ENCODE measurements around the gene MAST1. TPM values are rescaled to one million over a fixed set of nuclear protein-coding genes. Genes with fewer than 3 reads are reported as not detected.
"Not testable (repeated sequence)": the region's sequence is repeated elsewhere in the genome, so short reads cannot be mapped to it uniquely, and the experiment has no call there.

Gene MAST1
- total and polyA plus RNA-seq, 4 experiments from 2014 or later, result 0.48 TPM; not detected in 3

GRCh38 chr19:12913851-12914690 is 75.8 kb downstream of the MAST1 start:
- intact Hi-C loops (cut with micrococcal nuclease), result no loop called here
- H3K27ac Mint-ChIP-seq, result peak overlapping the region; percentile 82 to 98 (median 91)

GRCh38 chr19:12915860-12916259 is 77.5 kb downstream of the MAST1 start:
- ChIA-PET POLR2A (ENCODE audit: partially characterized antibody) (interaction anchor here (0.6 to 3.9 kb wide), 5 partner anchors 18 to 1956 kb away, joined by 3 to 26 read pairs (median 4); partner anchors contain the start of genes FARSA, GADD45GIP1 and GCDH), CTCF (ENCODE audit: partially characterized antibody) (interaction anchor here (1.2 to 4.8 kb wide), 4 partner anchors 17 to 158 kb away, joined by 3 to 29 read pairs (median 7); partner anchors contain the start of genes FARSA and GCDH)
- H3K36me3 ChIP-seq (ENCODE audit: insufficient read depth, low read length); H3K4me3 ChIP-seq (ENCODE audit: low read length in 2 of 2); H3K9me3 Mint-ChIP-seq; H3K4me3 Mint-ChIP-seq; H3K27me3 Mint-ChIP-seq; H3K27me3 ChIP-seq (ENCODE audit: insufficient read depth, low read length); H3K27ac ChIP-seq (ENCODE audit: low read depth, low read length); DNase-seq; H3K9me3 ChIP-seq (ENCODE audit: control insufficient read depth in 1 of 2, low read length in 2 of 2); H3K36me3 Mint-ChIP-seq: not testable (repeated sequence)
- Mint-ChIP-seq H3K27ac (peak overlapping the region in 2 of 7 donors; percentile 52 to 80), H3K4me1 (peaks cover 13 to 42% (median 27%) of the 10 kb centered on the region in 4 donors)
- intact Hi-C loops (cut with micrococcal nuclease), result loop anchor here (5.0 kb wide), 1 partner anchor 34 kb away; the partner anchor contains the start of gene DNASE2
- peaks cover 31% of the 10 kb centered on the region for H3K4me1 ChIP-seq (ENCODE audit: insufficient read depth, low read length)

More at GRCh38 chr19:12913851-12914690, 75.8 kb downstream of the MAST1 start:
- peaks cover 28% of the 10 kb centered on the region for H3K4me1 ChIP-seq (ENCODE audit: insufficient read depth, low read length)
- peaks cover 0 to 5% (median 0%) of the 10 kb centered on the region in 8 donors for H3K9me3 Mint-ChIP-seq
- CTCF ChIA-PET (ENCODE audit: partially characterized antibody), result interaction anchor here (0.6 to 4.8 kb wide), 8 partner anchors 10 to 156 kb away, joined by 3 to 29 read pairs (median 6); partner anchors contain the start of gene GCDH
- H3K9me3 ChIP-seq (ENCODE audit: control insufficient read depth in 1 of 2, low read length in 2 of 2), result no peaks in the 10 kb centered on the region
- H3K27me3 Mint-ChIP-seq, result no peaks in the 10 kb centered on the region
- peaks cover 0 to under 1% of the 10 kb centered on the region in 2 donors for H3K36me3 Mint-ChIP-seq
- peak overlapping the region; percentile 4 to 30 for H3K4me3 ChIP-seq (ENCODE audit: low read length in 2 of 2)
- peak overlapping the region; percentile 40 for H3K27ac ChIP-seq (ENCODE audit: low read depth, low read length)
- H3K4me1 Mint-ChIP-seq, result peaks cover 10 to 38% (median 21%) of the 10 kb centered on the region in 4 donors
- peak overlapping the region in 7 of 8 donors; percentile 64 to 82 (median 77) for H3K4me3 Mint-ChIP-seq
- H3K36me3 ChIP-seq (ENCODE audit: insufficient read depth, low read length), result no peaks in the 10 kb centered on the region
- POLR2A ChIA-PET (ENCODE audit: partially characterized antibody), result interaction anchor here (0.6 to 3.9 kb wide), 17 partner anchors 9 to 1869 kb away, joined by 3 to 49 read pairs (median 3); partner anchors contain the start of genes CALR, FARSA, GADD45GIP1 and GCDH
- peak; percentile 55 to 78 (median 58) for DNase-seq
- H3K27me3 ChIP-seq (ENCODE audit: insufficient read depth, low read length), result no peaks in the 10 kb centered on the region

- H3K4me3 Mint-ChIP-seq, result peak overlapping the region in 3 of 8 donors; percentile 33 to 70 (median 59)
- ChIA-PET CTCF (ENCODE audit: partially characterized antibody) (no interaction called here), POLR2A (ENCODE audit: partially characterized antibody) (no interaction called here)
- DNase-seq, result no peak
- intact Hi-C loops (cut with micrococcal nuclease), result loop anchor here (5.0 kb wide), 1 partner anchor 36 kb away; the partner anchor contains the start of gene DNASE2
- Histone ChIP-seq H3K9me3 (ENCODE audit: control insufficient read depth in 1 of 2, low read length in 2 of 2) (no peaks in the 10 kb centered on the region), H3K4me3 (ENCODE audit: low read length in 2 of 2) (no peak overlapping the region), H3K27ac (ENCODE audit: low read depth, low read length) (no peak overlapping the region), H3K36me3 (ENCODE audit: insufficient read depth, low read length) (peaks cover 10% of the 10 kb centered on the region), H3K4me1 (ENCODE audit: insufficient read depth, low read length) (peaks cover 28% of the 10 kb centered on the region), H3K27me3 (ENCODE audit: insufficient read depth, low read length) (no peaks in the 10 kb centered on the region)
- no peaks in the 10 kb centered on the region for H3K27me3 Mint-ChIP-seq
- peak overlapping the region in 3 of 7 donors; percentile 69 to 93 (median 70) for H3K27ac Mint-ChIP-seq
- H3K4me1 Mint-ChIP-seq, result peaks cover 13 to 40% (median 25%) of the 10 kb centered on the region in 4 donors
- H3K36me3 Mint-ChIP-seq, result peaks cover 6 to 16% of the 10 kb centered on the region in 2 donors
- H3K9me3 Mint-ChIP-seq, result peaks cover 0 to 5% (median 0%) of the 10 kb centered on the region in 8 donors
Measured at GRCh38 chr19:12918253-12918652, 79.9 kb downstream of the MAST1 start.

GRCh38 chr19:12921047-12921446 is 82.7 kb downstream of the MAST1 start:
- peak overlapping the region in 5 of 7 donors; percentile 22 to 93 (median 80) for H3K27ac Mint-ChIP-seq
- intact Hi-C loops (cut with micrococcal nuclease), result no loop called here
- H3K9me3 Mint-ChIP-seq, result peaks cover 0 to 5% (median 0%) of the 10 kb centered on the region in 8 donors
- Histone ChIP-seq H3K4me1 (ENCODE audit: insufficient read depth, low read length) (peaks cover 10% of the 10 kb centered on the region), H3K9me3 (ENCODE audit: control insufficient read depth in 1 of 2, low read length in 2 of 2) (no peaks in the 10 kb centered on the region), H3K27ac (ENCODE audit: low read depth, low read length) (no peak overlapping the region), H3K36me3 (ENCODE audit: insufficient read depth, low read length) (peaks cover 26% of the 10 kb centered on the region), H3K27me3 (ENCODE audit: insufficient read depth, low read length) (no peaks in the 10 kb centered on the region), H3K4me3 (ENCODE audit: low read length in 2 of 2) (no peak overlapping the region)
- DNase-seq, result no peak
- ChIA-PET CTCF (ENCODE audit: partially characterized antibody) (interaction anchor here (2.0 kb wide), 1 partner anchor 36 kb away, joined by 9 read pairs; no protein-coding TSS in a partner anchor), POLR2A (ENCODE audit: partially characterized antibody) (interaction anchor here (0.6 to 3.4 kb wide), 4 partner anchors 12 to 225 kb away, joined by 3 to 23 read pairs (median 3); partner anchors contain the start of gene FARSA)
- peaks cover 16 to 35% of the 10 kb centered on the region in 2 donors for H3K36me3 Mint-ChIP-seq
- peaks cover 4 to 18% (median 10%) of the 10 kb centered on the region in 4 donors for H3K4me1 Mint-ChIP-seq
- no peaks in the 10 kb centered on the region for H3K27me3 Mint-ChIP-seq
- peak overlapping the region in 1 of 8 donors; percentile 34 for H3K4me3 Mint-ChIP-seq

- peaks cover 10% of the 10 kb centered on the region for H3K4me1 ChIP-seq (ENCODE audit: insufficient read depth, low read length)
- no peaks in the 10 kb centered on the region for H3K27me3 ChIP-seq (ENCODE audit: insufficient read depth, low read length)
- peak overlapping the region in 1 of 8 donors; percentile 22 for H3K4me3 Mint-ChIP-seq
- peaks cover 23 to 46% of the 10 kb centered on the region in 2 donors for H3K36me3 Mint-ChIP-seq
- H3K27ac Mint-ChIP-seq, result peak overlapping the region in 3 of 7 donors; percentile 20 to 70 (median 46)
- intact Hi-C loops (cut with micrococcal nuclease), result no loop called here
- H3K36me3 ChIP-seq (ENCODE audit: insufficient read depth, low read length), result peaks cover 38% of the 10 kb centered on the region
- H3K4me3 ChIP-seq (ENCODE audit: low read length in 2 of 2), result no peak overlapping the region
- DNase-seq, result no peak
- peaks cover 4 to 13% (median 9%) of the 10 kb centered on the region in 4 donors for H3K4me1 Mint-ChIP-seq
- no peak overlapping the region for H3K27ac ChIP-seq (ENCODE audit: low read depth, low read length)
- H3K9me3 Mint-ChIP-seq, result peaks cover 0 to 5% (median 0%) of the 10 kb centered on the region in 8 donors
- no peaks in the 10 kb centered on the region for H3K9me3 ChIP-seq (ENCODE audit: control insufficient read depth in 1 of 2, low read length in 2 of 2)
- POLR2A ChIA-PET (ENCODE audit: partially characterized antibody), result interaction anchor here (1.0 kb wide), 1 partner anchor 9 kb away, joined by 3 read pairs; no protein-coding TSS in a partner anchor
- CTCF ChIA-PET (ENCODE audit: partially characterized antibody), result no interaction called here
- no peaks in the 10 kb centered on the region for H3K27me3 Mint-ChIP-seq
Measured at GRCh38 chr19:12922959-12923358, 84.6 kb downstream of the MAST1 start.

Small RNA genes within 50 kb of the gene (microRNA-seq; reads per million reads assigned to microRNA genes)
- gene MIR5695 (ENCODE audit: borderline microRNAs expressed, borderline number of aligned reads, borderline replicate concordance), result not detected
- not detected for gene MIR6794 (ENCODE audit: borderline microRNAs expressed, borderline number of aligned reads, borderline replicate concordance)

Other genes with a start within 250 kb of the MAST1 start
- 10 to 100 TPM; 10.6 to 11.8 TPM for gene ZNF490, start 227.7 kb upstream of the MAST1 start, total RNA-seq
- gene ZNF490, start 227.7 kb upstream of the MAST1 start, polyA plus RNA-seq, result 1 to 10 TPM; 2.2 to 4.3 TPM
- gene ZNF791, start 227.6 kb upstream of the MAST1 start, total RNA-seq, result 10 to 100 TPM; 46.0 to 46.3 TPM
- 10 to 100 TPM; 11.5 to 17.2 TPM for gene ZNF791, start 227.6 kb upstream of the MAST1 start, polyA plus RNA-seq
- gene MAN2B1, start 171.8 kb upstream of the MAST1 start, total RNA-seq, result 100 to 1,000 TPM; 137 to 141 TPM
- 10 to 100 TPM; 45.0 to 76.4 TPM for gene MAN2B1, start 171.8 kb upstream of the MAST1 start, polyA plus RNA-seq
- 10 to 100 TPM; 18.3 to 19.3 TPM for gene WDR83, start 171.7 kb upstream of the MAST1 start, total RNA-seq
- 10 to 100 TPM in 1 of 2 donors, 1 to 10 TPM in 1; 9.8 to 15.7 TPM for gene WDR83, start 171.7 kb upstream of the MAST1 start, polyA plus RNA-seq
- 100 to 1,000 TPM; 195 to 197 TPM for gene DHPS, start 156.6 kb upstream of the MAST1 start, total RNA-seq
- 10 to 100 TPM; 77.3 to 91.7 TPM for gene DHPS, start 156.6 kb upstream of the MAST1 start, polyA plus RNA-seq
- not detected for gene GNG14, start 150.5 kb upstream of the MAST1 start, total RNA-seq
- gene GNG14, start 150.5 kb upstream of the MAST1 start, polyA plus RNA-seq, result not detected
- gene FBXW9, start 141.9 kb upstream of the MAST1 start, total RNA-seq, result 1 to 10 TPM; 4.5 to 4.9 TPM
- gene FBXW9, start 141.9 kb upstream of the MAST1 start, polyA plus RNA-seq, result 1 to 10 TPM; 4.9 to 8.1 TPM
- 10 to 100 TPM; 66.0 to 67.2 TPM for gene TNPO2, start 114.6 kb upstream of the MAST1 start, total RNA-seq
- 1 to 10 TPM in 1 of 2 donors, under 1 TPM in 1; 0.60 to 1.8 TPM for gene TNPO2, start 114.6 kb upstream of the MAST1 start, polyA plus RNA-seq
- gene TRIR, start 103.8 kb upstream of the MAST1 start, total RNA-seq, result 100 to 1,000 TPM; 199 to 209 TPM
- gene TRIR, start 103.8 kb upstream of the MAST1 start, polyA plus RNA-seq, result 100 to 1,000 TPM; 175 to 243 TPM
- gene GET3, start 101.0 kb upstream of the MAST1 start, total RNA-seq, result 10 to 100 TPM; 30.8 to 34.5 TPM
- 100 to 1,000 TPM in 1 of 2 donors, 10 to 100 TPM in 1; 60.6 to 114 TPM for gene GET3, start 101.0 kb upstream of the MAST1 start, polyA plus RNA-seq
- gene BEST2, start 86.7 kb upstream of the MAST1 start, total RNA-seq, result not detected
- not detected for gene BEST2, start 86.7 kb upstream of the MAST1 start, polyA plus RNA-seq
- gene HOOK2, start 63.0 kb upstream of the MAST1 start, total RNA-seq, result 10 to 100 TPM; 23.3 to 24.2 TPM
- 1 to 10 TPM; 2.6 to 3.4 TPM for gene HOOK2, start 63.0 kb upstream of the MAST1 start, polyA plus RNA-seq
- gene JUNB, start 47.0 kb upstream of the MAST1 start, total RNA-seq, result 100 to 1,000 TPM; 103 to 106 TPM
- 1,000 to 10,000 TPM in 1 of 2 donors, 100 to 1,000 TPM in 1; 771 to 3,132 TPM for gene JUNB, start 47.0 kb upstream of the MAST1 start, polyA plus RNA-seq
- gene PRDX2, start 36.7 kb upstream of the MAST1 start, total RNA-seq, result 100 to 1,000 TPM; 116 to 120 TPM
- 100 to 1,000 TPM; 266 to 533 TPM for gene PRDX2, start 36.7 kb upstream of the MAST1 start, polyA plus RNA-seq
- 1 to 10 TPM; 2.2 to 3.2 TPM for gene THSD8, start 36.4 kb upstream of the MAST1 start, total RNA-seq
- gene THSD8, start 36.4 kb upstream of the MAST1 start, polyA plus RNA-seq, result 1 to 10 TPM; 1.5 to 4.4 TPM
- 10 to 100 TPM; 10.5 to 12.6 TPM for gene RNASEH2A, start 31.9 kb upstream of the MAST1 start, total RNA-seq
- gene RNASEH2A, start 31.9 kb upstream of the MAST1 start, polyA plus RNA-seq, result 10 to 100 TPM; 16.9 to 23.5 TPM
- gene RTBDN, start 3.9 kb upstream of the MAST1 start, total RNA-seq, result not detected
- not detected for gene RTBDN, start 3.9 kb upstream of the MAST1 start, polyA plus RNA-seq
- 10 to 100 TPM; 31.6 to 32.8 TPM for gene DNASE2, start 42.9 kb downstream of the MAST1 start, total RNA-seq
- 10 to 100 TPM; 55.3 to 81.8 TPM for gene DNASE2, start 42.9 kb downstream of the MAST1 start, polyA plus RNA-seq
- not detected for gene KLF1, start 48.7 kb downstream of the MAST1 start, total RNA-seq
- not detected for gene KLF1, start 48.7 kb downstream of the MAST1 start, polyA plus RNA-seq
- 10 to 100 TPM; 63.9 to 66.1 TPM for gene GCDH, start 52.6 kb downstream of the MAST1 start, total RNA-seq
- 10 to 100 TPM; 16.5 to 27.4 TPM for gene GCDH, start 52.6 kb downstream of the MAST1 start, polyA plus RNA-seq
- under 1 TPM in 1 of 2 experiments, not detected in 1; 0.79 TPM for gene SYCE2, start 80.8 kb downstream of the MAST1 start, total RNA-seq
- gene SYCE2, start 80.8 kb downstream of the MAST1 start, polyA plus RNA-seq, result not detected
- gene FARSA, start 95.2 kb downstream of the MAST1 start, total RNA-seq, result 10 to 100 TPM; 53.8 to 59.1 TPM
- gene FARSA, start 95.2 kb downstream of the MAST1 start, polyA plus RNA-seq, result 10 to 100 TPM; 63.2 to 68.1 TPM
- gene CALR, start 100.1 kb downstream of the MAST1 start, total RNA-seq, result 100 to 1,000 TPM; 484 to 499 TPM
- gene CALR, start 100.1 kb downstream of the MAST1 start, polyA plus RNA-seq, result 100 to 1,000 TPM in 1 of 2 donors, 10 to 100 TPM in 1; 87.5 to 151 TPM
- gene RAD23A, start 107.3 kb downstream of the MAST1 start, total RNA-seq, result 10 to 100 TPM; 88.6 to 98.4 TPM
- gene RAD23A, start 107.3 kb downstream of the MAST1 start, polyA plus RNA-seq, result 100 to 1,000 TPM in 1 of 2 donors, 10 to 100 TPM in 1; 77.0 to 105 TPM
- 10 to 100 TPM; 14.7 to 17.9 TPM for gene GADD45GIP1, start 118.7 kb downstream of the MAST1 start, total RNA-seq
- 10 to 100 TPM; 61.0 to 65.1 TPM for gene GADD45GIP1, start 118.7 kb downstream of the MAST1 start, polyA plus RNA-seq
- gene DAND5, start 131.1 kb downstream of the MAST1 start, total RNA-seq, result not detected
- not detected for gene DAND5, start 131.1 kb downstream of the MAST1 start, polyA plus RNA-seq
- 1 to 10 TPM; 4.0 to 5.4 TPM for gene NFIX, start 157.0 kb downstream of the MAST1 start, total RNA-seq
- under 1 TPM in 1 of 2 donors, not detected in 1; 0.09 TPM for gene NFIX, start 157.0 kb downstream of the MAST1 start, polyA plus RNA-seq

Measured in CD4-positive, alpha-beta memory T cell (primary cell).